Chondrocyte (in vitro differentiated cells): ENCODE data around the gene SULT2B1. TPM values are rescaled to one million over a fixed set of nuclear protein-coding genes. Genes with fewer than 3 reads are reported as not detected.

Experiments
- DNase-seq: peaks from one replicate; pipeline ENCODE4 v3.0.0; 2021; ENCODE audit warnings: mixed read lengths, low spot score
- H3K27ac Mint-ChIP-seq: one replicate; pipeline ENCODE4 v1.8.0; 2021; ENCODE audit warnings: mild to moderate bottlenecking, moderate library complexity, mixed read lengths; ENCODE audit not compliant: unreplicated experiment
- H3K27me3 Mint-ChIP-seq: 2 replicates; pipeline ENCODE4 v1.8.0; 2021; ENCODE audit warnings: low read depth, mixed read lengths
- H3K36me3 Mint-ChIP-seq: 2 replicates; pipeline ENCODE4 v1.8.0; 2021; ENCODE audit warnings: low read depth, mixed read lengths
- H3K4me1 Mint-ChIP-seq: 2 replicates; pipeline ENCODE4 v1.8.0; 2021; ENCODE audit warnings: low read depth, mild to moderate bottlenecking, mixed read lengths
- H3K4me3 Mint-ChIP-seq: one replicate; pipeline ENCODE4 v1.8.0; 2021; ENCODE audit warnings: mild to moderate bottlenecking, moderate library complexity, mixed read lengths; ENCODE audit not compliant: unreplicated experiment
- H3K9me3 Mint-ChIP-seq: 2 replicates; pipeline ENCODE4 v1.8.0; 2021; ENCODE audit warnings: low read depth, mixed read lengths
- CTCF ChIP-seq: fragments of 200-600 bp; sonication (generic); IDR thresholded peaks from 2 replicates; pipeline ENCODE4 v1.5.0; 2021; ENCODE audit warnings: antibody characterized with exemption, mild to moderate bottlenecking, moderate library complexity
- total RNA-seq: library from RNA; stranded (reverse); gene quantifications from 3 replicates; pipeline ENCODE4 v1.2.1, GENCODE V29; 2021

SULT2B1 gene
- total RNA-seq, 1 donor from 2014 or later, result 0.22 TPM

- Mint-ChIP-seq H3K36me3 (no peaks in the 10 kb centered on the region), H3K27ac (no peak overlapping the region), H3K27me3 (no peaks in the 10 kb centered on the region), H3K4me3 (no peak overlapping the region), H3K9me3 (no peaks in the 10 kb centered on the region), H3K4me1 (no peaks in the 10 kb centered on the region)
- no peak for DNase-seq
- no peak for TF ChIP-seq CTCF
These were observed 57.7 kb downstream of the SULT2B1 start for GRCh38 chr19:48609571-48610108.

- no peak for DNase-seq
- Mint-ChIP-seq H3K36me3 (peaks cover 10% of the 10 kb centered on the region), H3K9me3 (no peaks in the 10 kb centered on the region), H3K27ac (no peak overlapping the region), H3K4me1 (peaks cover 8% of the 10 kb centered on the region), H3K4me3 (no peak overlapping the region), H3K27me3 (no peaks in the 10 kb centered on the region)
- no peak for TF ChIP-seq CTCF
These were observed 59.9 kb downstream of the SULT2B1 start for GRCh38 chr19:48611872-48612271.

- Mint-ChIP-seq H3K27ac (peak overlapping the region; percentile 46), H3K27me3 (no peaks in the 10 kb centered on the region), H3K4me3 (no peak overlapping the region), H3K36me3 (peaks cover 13% of the 10 kb centered on the region), H3K4me1 (peaks cover 22% of the 10 kb centered on the region), H3K9me3 (no peaks in the 10 kb centered on the region)
- DNase-seq, result no peak
- no peak for TF ChIP-seq CTCF
These were observed 61.3 kb downstream of the SULT2B1 start for GRCh38 chr19:48613024-48613851.

GRCh38 chr19:48613852-48614435 is 62.0 kb downstream of the SULT2B1 start:
- H3K36me3 Mint-ChIP-seq, result peaks cover 15% of the 10 kb centered on the region
- H3K4me3 Mint-ChIP-seq, result no peak overlapping the region
- no peak for TF ChIP-seq CTCF

GRCh38 chr19:48614436-48615230 is 62.7 kb downstream of the SULT2B1 start, which contains the start of gene FAM83E:
TSS of gene FAM83E (minus strand) at chr19:48615076. CDS start at chr19:48613372, 1,704 bp downstream.
- Mint-ChIP-seq H3K36me3 (peaks cover 15% of the 10 kb centered on the region), H3K4me3 (peak within 1 kb of the TSS; percentile 25), H3K27ac (peak within 1 kb of the TSS; percentile 46), H3K9me3 (no peaks in the 10 kb centered on the region), H3K27me3 (no peaks in the 10 kb centered on the region), H3K4me1 (peaks cover 29% of the 10 kb centered on the region)
- DNase-seq, result no peak
- no peak for TF ChIP-seq CTCF

More at GRCh38 chr19:48613852-48614435, 62.0 kb downstream of the SULT2B1 start:
- no peak for DNase-seq
- no peaks in the 10 kb centered on the region for H3K27me3 Mint-ChIP-seq
- peaks cover 27% of the 10 kb centered on the region for H3K4me1 Mint-ChIP-seq
- H3K9me3 Mint-ChIP-seq, result no peaks in the 10 kb centered on the region
- peak overlapping the region; percentile 46 for H3K27ac Mint-ChIP-seq
